ENCODE data around the gene EXOG. TPM values are rescaled to one million over a fixed set of nuclear protein-coding genes. Genes with fewer than 3 reads are reported as not detected.

Gene EXOG
- total and polyA plus RNA-seq, 10 of the 15 experiments (the other 5 are each of a cell fraction or from before 2014, with no cell fraction given) = 7.8 to 20.9 (median 19.6) TPM

GRCh38 chr3:38507120-38507519, 11.0 kb downstream of the EXOG start (continued):
- TF ChIP-seq MEF2A (IDR thresholded peaks at IDR 0.05; ENCODE audit: insufficient read depth, low read depth, low read length) (no peak), IKZF2 (IDR thresholded peaks at IDR 0.05) (peak; percentile 95 to 96), EP300 (IDR thresholded peaks at IDR 0.05; ENCODE audit: borderline replicate concordance in 1 of 2, control insufficient read depth in 1 of 2, low read depth in 2 of 2, low read length in 2 of 2) (peak; percentile 46 to 90; a peak in 2 of 4 replicates), BACH1 (IDR thresholded peaks at IDR 0.05; ENCODE audit: borderline replicate concordance) (peak; percentile 77; the same call in 1 of the 2 replicates), SIN3A (IDR thresholded peaks at IDR 0.05; ENCODE audit: low read depth, low read length) (no peak), E2F4 (IDR thresholded peaks at IDR 0.05; ENCODE audit: low read depth, low read length) (no peak), TARDBP (IDR thresholded peaks at IDR 0.05; ENCODE audit: borderline replicate concordance) (no peak), SIX5 (IDR thresholded peaks at IDR 0.05; ENCODE audit: low read depth, low read length, severe bottlenecking) (no peak), BCL11A (IDR thresholded peaks at IDR 0.05; ENCODE audit: low read depth, low read length) (peak; percentile 78), REST (IDR thresholded peaks at IDR 0.05; ENCODE audit: low read depth, low read length) (no peak), TBL1XR1 (IDR thresholded peaks at IDR 0.05; ENCODE audit: low read depth, low read length) (no peak), RBBP5 (conservative IDR thresholded peaks at IDR 0.05) (no peak), RELB (IDR thresholded peaks at IDR 0.05; ENCODE audit: low read depth) (peak; percentile 70), CEBPB (IDR thresholded peaks at IDR 0.05; ENCODE audit: borderline replicate concordance in 1 of 2, low read depth in 2 of 2, low read length in 2 of 2) (no peak), POLR2AphosphoS2 (IDR thresholded peaks at IDR 0.05; ENCODE audit: low read depth, low read length) (no peak), DPF2 (IDR thresholded peaks at IDR 0.05) (peak; percentile 95), EGR1 (IDR thresholded peaks at IDR 0.05; ENCODE audit: borderline replicate concordance in 1 of 2, low read depth in 2 of 2, low read length in 2 of 2) (no peak), GATAD2B (conservative IDR thresholded peaks at IDR 0.05; ENCODE audit: low read depth) (peak; percentile 58; the same call in 1 of the 2 replicates), RB1 (IDR thresholded peaks at IDR 0.05; ENCODE audit: borderline replicate concordance) (no peak), MEF2B (IDR thresholded peaks at IDR 0.05; ENCODE audit: partially characterized antibody, poor library complexity, severe bottlenecking) (no peak), CEBPZ (IDR thresholded peaks at IDR 0.05; ENCODE audit: low read depth, low read length) (no peak)
